Measurements from ENCODE around the gene MRPL41. TPM values are rescaled to one million over a fixed set of nuclear protein-coding genes. Genes with fewer than 3 reads are reported as not detected.
A peak's percentile ranks its signal among the peaks of the same experiment; 100 is the strongest.
"Not testable (repeated sequence)": the region's sequence is repeated elsewhere in the genome, so short reads cannot be mapped to it uniquely, and the experiment has no call there.

The MRPL41 gene
- total RNA-seq, 8 experiments from 2014 or later = 18.4 to 36.5 (median 29.6) TPM

- H3K27ac ChIP-seq = no peak overlapping the region
- peak in 1 of 8 experiments; percentile 1 for ATAC-seq (replicated peaks in 6 of 8)
- WGBS, 10 experiments = 14 to 80% (median 64%) methylated on average over 1 to 8 of the region's 23 CpGs; no CpG with 5 or more reads in 3 of the 10 experiments
Measured at GRCh38 chr9:137547687-137548543, 3.8 kb upstream of the MRPL41 start.

DNA sequence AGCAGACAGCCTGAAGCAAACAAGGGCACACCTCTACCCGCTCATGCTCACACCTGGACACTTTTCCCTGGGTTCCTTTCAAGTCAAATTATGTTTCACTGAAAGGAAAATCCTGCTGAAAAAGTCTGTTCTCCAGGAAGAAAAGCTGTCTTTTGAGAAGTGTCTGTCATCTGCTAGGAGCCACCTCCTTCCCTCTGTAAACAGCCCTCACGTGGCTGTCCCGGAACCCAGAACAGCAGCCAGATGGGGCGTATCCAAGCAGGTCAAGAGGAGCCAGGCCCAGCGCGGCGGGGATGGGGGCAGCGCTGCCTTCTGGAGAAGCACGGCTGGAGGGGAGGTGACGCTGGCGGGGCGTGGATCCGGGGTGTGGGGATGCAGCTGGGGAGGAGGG, 1.5 kb upstream of the MRPL41 start, which contains the start of gene PNPLA7:
PNPLA7 (minus strand) TSS at position 172 of the 391 bp plus-strand sequence. CDS start 205 bp downstream, outside the sequence.
- WGBS, 10 experiments = no CpG with 5 or more reads among the region's 13 CpGs
- Histone ChIP-seq H3K4me3 (peak within 1 kb of the TSS; percentile 64 to 95 (median 79)), H3K4me1 (replicated peaks in 1 of 2) (peaks cover 4 to 5% of the 10 kb centered on the region in 2 donors), H3K27ac (peak within 1 kb of the TSS; percentile 84 to 90)
- ATAC-seq (replicated peaks in 6 of 8) = peak; percentile 56 to 65 (median 60)
- in situ Hi-C loops (cut with MboI; ENCODE audit: low pct_unique_long_range_greater_than_20kb in 2 of 9, low sequenced_read_pairs in 9 of 9, unreplicated experiment in 9 of 9) = no loop called here

More at GRCh38 chr9:137547687-137548543, 3.8 kb upstream of the MRPL41 start:
- in situ Hi-C loops (cut with MboI; ENCODE audit: low pct_unique_long_range_greater_than_20kb in 2 of 9, low sequenced_read_pairs in 9 of 9, unreplicated experiment in 9 of 9) = loop anchor here in 1 of 9 experiments (25.0 kb wide), 1 partner anchor 236 kb away; the partner anchor contains the start of gene NRARP
- Histone ChIP-seq H3K4me1 (replicated peaks in 1 of 2) (peaks cover 4 to 5% of the 10 kb centered on the region in 2 donors), H3K4me3 (no peak overlapping the region)

- H3K27ac ChIP-seq = peak overlapping the region; percentile 84 to 90
- ATAC-seq (replicated peaks in 6 of 8); in situ Hi-C loops (cut with MboI; ENCODE audit: low pct_unique_long_range_greater_than_20kb in 2 of 9, low sequenced_read_pairs in 9 of 9, unreplicated experiment in 9 of 9); H3K4me1 ChIP-seq (replicated peaks in 1 of 2): not testable (repeated sequence)
- H3K4me3 ChIP-seq = peak overlapping the region; percentile 64 to 95 (median 79)
- WGBS, 10 experiments = no CpG with 5 or more reads among the region's 17 CpGs
Measured at GRCh38 chr9:137550958-137551263, 768 bp upstream of the MRPL41 start.

DNA sequence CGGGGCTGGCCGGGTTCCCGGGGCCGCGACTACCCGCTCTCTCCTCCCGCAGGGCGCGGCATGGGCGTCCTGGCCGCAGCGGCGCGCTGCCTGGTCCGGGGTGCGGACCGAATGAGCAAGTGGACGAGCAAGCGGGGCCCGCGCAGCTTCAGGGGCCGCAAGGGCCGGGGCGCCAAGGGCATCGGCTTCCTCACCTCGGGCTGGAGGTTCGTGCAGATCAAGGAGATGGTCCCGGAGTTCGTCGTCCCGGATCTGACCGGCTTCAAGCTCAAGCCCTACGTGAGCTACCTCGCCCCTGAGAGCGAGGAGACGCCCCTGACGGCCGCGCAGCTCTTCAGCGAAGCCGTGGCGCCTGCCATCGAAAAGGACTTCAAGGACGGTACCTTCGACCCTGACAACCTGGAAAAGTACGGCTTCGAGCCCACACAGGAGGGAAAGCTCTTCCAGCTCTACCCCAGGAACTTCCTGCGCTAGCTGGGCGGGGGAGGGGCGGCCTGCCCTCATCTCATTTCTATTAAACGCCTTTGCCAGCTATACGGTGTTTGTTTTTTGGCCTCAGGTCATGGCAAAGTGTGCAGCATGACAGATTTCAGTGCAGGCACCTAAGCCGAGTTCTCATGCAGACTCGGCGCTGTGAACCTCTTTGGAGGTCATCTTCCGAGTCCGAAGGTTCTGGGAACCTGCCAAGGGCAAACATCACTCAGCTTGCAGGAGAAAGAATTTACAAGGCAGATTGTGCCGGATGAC, 516 bp downstream of the MRPL41 start:
- 0 to 80% (median 33%) methylated on average over 1 to 25 of the region's 58 CpGs; no CpG with 5 or more reads in 3 of the 10 experiments for WGBS, 10 experiments
- peak in 3 of 8 experiments; percentile 27 to 52 (median 34) for ATAC-seq (replicated peaks in 6 of 8)
- in situ Hi-C loops (cut with MboI; ENCODE audit: low pct_unique_long_range_greater_than_20kb in 2 of 9, low sequenced_read_pairs in 9 of 9, unreplicated experiment in 9 of 9) = no loop called here
- Histone ChIP-seq H3K27ac (peak overlapping the region; percentile 48 to 82), H3K4me3 (peak overlapping the region; percentile 64 to 95 (median 79)), H3K4me1 (replicated peaks in 1 of 2) (peaks cover 4 to 5% of the 10 kb centered on the region in 2 donors)

DNA sequence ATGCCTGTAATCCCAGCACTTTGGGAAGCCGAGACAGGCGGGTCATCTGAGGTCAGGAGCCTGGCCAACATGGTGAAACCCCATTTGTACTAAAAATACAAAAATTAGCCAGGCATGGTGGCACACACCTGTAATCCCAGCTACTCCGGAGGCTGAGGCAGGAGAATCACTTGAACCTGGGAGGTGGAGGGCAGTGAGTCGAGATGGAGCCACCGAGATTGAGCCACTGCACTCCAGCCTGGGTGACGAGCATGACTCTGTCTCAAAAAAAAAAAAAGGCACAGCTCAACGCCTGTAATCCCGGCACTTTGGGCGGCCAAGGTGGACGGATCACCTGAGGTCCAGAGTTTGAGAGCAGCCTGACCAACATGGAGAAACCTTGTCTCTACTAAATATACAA, 2.0 kb downstream of the MRPL41 start:
- WGBS, 10 experiments = 80 to 100% (median 100%) methylated on average over 1 to 5 of the region's 10 CpGs; no CpG with 5 or more reads in 7 of the 10 experiments
- ATAC-seq (replicated peaks in 6 of 8); in situ Hi-C loops (cut with MboI; ENCODE audit: low pct_unique_long_range_greater_than_20kb in 2 of 9, low sequenced_read_pairs in 9 of 9, unreplicated experiment in 9 of 9); H3K4me3 ChIP-seq; H3K27ac ChIP-seq; H3K4me1 ChIP-seq (replicated peaks in 1 of 2): not testable (repeated sequence)

DNA sequence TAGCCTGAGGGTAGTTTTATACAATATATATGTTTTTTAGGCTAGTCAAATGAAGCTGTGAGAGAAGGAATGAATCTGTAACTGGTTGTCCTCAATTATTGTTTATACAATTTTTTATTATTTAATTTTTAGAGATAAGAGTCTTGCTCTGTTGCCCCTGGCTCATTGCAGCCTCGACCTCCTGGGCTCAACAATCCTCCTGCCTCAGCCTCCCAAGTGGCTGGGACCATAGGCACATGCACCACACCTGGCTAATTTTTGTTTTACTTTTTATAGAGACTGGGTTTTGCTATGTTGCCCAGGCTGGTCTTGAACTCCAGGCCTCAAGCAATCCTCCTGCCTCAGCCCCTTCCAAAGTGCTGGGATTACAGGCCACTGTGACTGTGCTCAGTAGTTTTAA, 2.7 kb downstream of the MRPL41 start:
- 86 to 100% (median 100%) methylated on average over 1 of the region's 1 CpG; no CpG with 5 or more reads in 5 of the 10 experiments for WGBS, 10 experiments
- Histone ChIP-seq H3K4me1 (replicated peaks in 1 of 2) (peaks cover 4 to 5% of the 10 kb centered on the region in 2 donors), H3K4me3 (no peak overlapping the region), H3K27ac (no peak overlapping the region)
- in situ Hi-C loops (cut with MboI; ENCODE audit: low pct_unique_long_range_greater_than_20kb in 2 of 9, low sequenced_read_pairs in 9 of 9, unreplicated experiment in 9 of 9) = no loop called here
- no peak for ATAC-seq (replicated peaks in 6 of 8)

- ATAC-seq (replicated peaks in 6 of 8) = no peak
- in situ Hi-C loops (cut with MboI; ENCODE audit: low pct_unique_long_range_greater_than_20kb in 2 of 9, low sequenced_read_pairs in 9 of 9, unreplicated experiment in 9 of 9) = no loop called here
- WGBS, 10 experiments = 10 to 97% (median 83%) methylated on average over 1 to 8 of the region's 10 CpGs; no CpG with 5 or more reads in 3 of the 10 experiments
- Histone ChIP-seq H3K4me3 (no peak overlapping the region), H3K27ac (no peak overlapping the region), H3K4me1 (replicated peaks in 1 of 2) (peaks cover 0 to 4% of the 10 kb centered on the region in 2 donors)
Measured at GRCh38 chr9:137555179-137555578, 3.5 kb downstream of the MRPL41 start.

- WGBS, 10 experiments = 78 to 100% (median 86%) methylated on average over 2 to 18 of the region's 24 CpGs; no CpG with 5 or more reads in 1 of the 10 experiments
- Histone ChIP-seq H3K4me3 (no peak overlapping the region), H3K27ac (no peak overlapping the region), H3K4me1 (replicated peaks in 1 of 2) (peaks cover 0 to 4% of the 10 kb centered on the region in 2 donors)
- in situ Hi-C loops (cut with MboI; ENCODE audit: low pct_unique_long_range_greater_than_20kb in 2 of 9, low sequenced_read_pairs in 9 of 9, unreplicated experiment in 9 of 9) = no loop called here
- ATAC-seq (replicated peaks in 6 of 8) = no peak
Measured at GRCh38 chr9:137556069-137556838, 4.6 kb downstream of the MRPL41 start.

DNA sequence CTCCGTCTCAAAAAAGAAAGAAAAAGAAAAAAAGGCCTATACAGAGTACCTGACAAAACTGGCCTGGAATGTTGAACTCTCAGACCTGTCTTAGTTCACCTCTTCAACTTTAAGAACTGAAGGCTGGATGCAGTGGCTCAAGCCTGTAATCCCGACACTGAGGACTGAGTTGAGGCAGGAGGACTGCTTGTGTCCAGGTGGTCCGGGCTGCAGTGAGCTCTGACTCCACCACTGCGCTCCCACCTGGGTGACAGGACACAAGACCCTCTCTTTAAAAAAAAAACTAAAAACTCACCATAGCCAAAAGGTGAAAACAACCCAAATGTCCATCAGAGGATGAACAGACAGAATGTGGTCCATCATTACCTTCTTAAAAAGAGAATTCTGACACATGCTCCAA, 6.4 kb downstream of the MRPL41 start:
- no peak for ATAC-seq (replicated peaks in 6 of 8)
- 80 to 100% (median 100%) methylated on average over 1 to 4 of the region's 4 CpGs; no CpG with 5 or more reads in 1 of the 10 experiments for WGBS, 10 experiments

GRCh38 chr9:137564134-137564533, 12.5 kb downstream of the MRPL41 start:
- no peak overlapping the region for H3K4me3 ChIP-seq
- H3K27ac ChIP-seq = no peak overlapping the region
- no peaks in the 10 kb centered on the region for H3K4me1 ChIP-seq (replicated peaks in 1 of 2)
- peak in 4 of 8 experiments; percentile 17 to 29 (median 22) for ATAC-seq (replicated peaks in 6 of 8)
- WGBS, 10 experiments = 74 to 100% (median 97%) methylated on average over 1 to 6 of the region's 10 CpGs; no CpG with 5 or more reads in 4 of the 10 experiments
- in situ Hi-C loops (cut with MboI; ENCODE audit: low pct_unique_long_range_greater_than_20kb in 2 of 9, low sequenced_read_pairs in 9 of 9, unreplicated experiment in 9 of 9) = no loop called here

More for the DNA sequence above, 6.4 kb downstream of the MRPL41 start:
- no peak overlapping the region for H3K27ac ChIP-seq
- no peak overlapping the region for H3K4me3 ChIP-seq
- in situ Hi-C loops (cut with MboI; ENCODE audit: low pct_unique_long_range_greater_than_20kb in 2 of 9, low sequenced_read_pairs in 9 of 9, unreplicated experiment in 9 of 9) = no loop called here
- H3K4me1 ChIP-seq (replicated peaks in 1 of 2) = no peaks in the 10 kb centered on the region

DNA sequence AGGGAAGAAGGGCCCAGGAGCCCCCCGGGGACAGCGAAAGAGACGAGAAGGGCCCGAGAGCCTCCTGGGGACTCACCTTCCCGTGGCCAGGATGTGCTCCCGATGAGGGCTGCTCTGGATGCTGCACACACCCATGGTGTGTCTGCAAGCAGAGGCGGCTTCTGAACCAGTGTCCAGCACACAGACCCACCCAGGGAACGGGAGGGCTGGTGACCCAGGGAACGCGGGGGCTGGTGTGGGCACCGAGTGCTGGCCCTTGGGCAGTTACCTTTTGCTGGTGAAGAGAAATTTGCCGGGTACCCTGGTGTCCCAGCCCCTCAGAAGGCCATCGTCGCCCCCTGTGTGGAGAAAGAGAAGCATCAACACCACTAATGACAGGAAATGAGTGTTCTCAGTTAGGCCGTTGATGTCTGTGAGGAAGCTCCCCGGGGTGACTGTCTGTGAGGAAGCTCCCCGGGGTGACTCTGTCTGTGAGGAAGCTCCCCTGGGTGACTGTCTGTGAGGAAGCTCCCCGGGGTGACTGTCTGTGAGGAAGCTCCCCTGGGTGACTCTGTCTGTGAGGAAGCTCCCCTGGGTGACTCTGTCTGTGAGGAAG, 13.2 kb downstream of the MRPL41 start:
- Histone ChIP-seq H3K4me1 (replicated peaks in 1 of 2) (no peaks in the 10 kb centered on the region), H3K4me3 (no peak overlapping the region), H3K27ac (no peak overlapping the region)
- in situ Hi-C loops (cut with MboI; ENCODE audit: low pct_unique_long_range_greater_than_20kb in 2 of 9, low sequenced_read_pairs in 9 of 9, unreplicated experiment in 9 of 9) = no loop called here
- 82 to 100% (median 93%) methylated on average over 1 to 4 of the region's 18 CpGs; no CpG with 5 or more reads in 6 of the 10 experiments for WGBS, 10 experiments
- peak in 4 of 8 experiments; percentile 7 to 32 (median 14) for ATAC-seq (replicated peaks in 6 of 8)

GRCh38 chr9:137568445-137568844, 16.8 kb downstream of the MRPL41 start:
- in situ Hi-C loops (cut with MboI; ENCODE audit: low pct_unique_long_range_greater_than_20kb in 2 of 9, low sequenced_read_pairs in 9 of 9, unreplicated experiment in 9 of 9); ATAC-seq (replicated peaks in 6 of 8); H3K4me1 ChIP-seq (replicated peaks in 1 of 2); H3K4me3 ChIP-seq; H3K27ac ChIP-seq: not testable (repeated sequence)
- WGBS, 10 experiments = 60 to 100% (median 90%) methylated on average over 2 to 4 of the region's 5 CpGs; no CpG with 5 or more reads in 6 of the 10 experiments
